Activated naive CD8-positive, alpha-beta T cell treated with anti-CD3 and anti-CD28 coated beads, Interleukin-2, amount 50 U/mL, for 16 hours (primary cell): ENCODE results near the gene NRN1L.
"Not testable (repeated sequence)": the region's sequence is repeated elsewhere in the genome, so short reads cannot be mapped to it uniquely, and the experiment has no call there.

Source experiments
- DNase-seq: peaks from one replicate; pipeline ENCODE4 v3.0.0-alpha.2; 2020; ENCODE audit warnings: low read depth, low spot score

The NRN1L gene

DNA sequence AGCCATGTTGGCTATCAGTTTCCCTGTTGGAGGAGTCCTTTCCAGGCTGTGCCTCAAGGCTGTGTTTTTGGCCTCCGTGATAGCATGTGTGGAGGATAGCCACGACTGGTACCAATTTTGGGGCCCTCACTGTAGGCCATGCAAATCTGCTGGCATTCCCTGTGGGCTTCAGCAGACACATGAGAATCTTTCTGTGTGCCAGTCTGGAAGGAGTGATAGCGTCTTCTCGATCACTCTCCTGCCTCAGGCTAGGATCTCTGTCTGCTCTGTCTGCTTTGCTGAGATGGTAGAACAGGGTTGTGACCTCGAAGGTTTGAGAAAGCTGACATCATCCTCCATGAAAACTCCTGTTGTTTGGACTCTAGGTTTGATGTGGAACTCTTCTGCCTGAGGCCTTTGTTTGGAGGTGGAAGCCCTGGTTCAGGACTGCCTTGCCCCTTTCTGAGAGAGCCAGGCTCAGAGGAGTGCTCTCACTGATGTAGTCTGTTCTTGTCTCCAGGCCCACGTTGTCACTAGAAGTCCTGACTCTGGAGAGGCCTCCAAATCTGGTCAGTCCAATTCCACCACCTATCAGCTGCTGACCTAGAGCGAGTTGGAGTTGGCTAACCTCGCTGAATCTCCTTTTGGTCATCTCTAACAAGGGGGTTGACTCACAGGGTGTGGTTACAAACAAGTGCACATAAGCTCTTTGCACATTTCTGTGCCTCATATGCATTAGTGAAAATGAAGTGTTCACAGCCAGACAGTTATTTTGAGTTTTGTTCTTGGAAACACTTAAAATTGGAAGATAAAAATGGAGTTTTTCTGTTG is 23.9 kb upstream of the NRN1L start:
- DNase-seq, result no peak

DNA sequence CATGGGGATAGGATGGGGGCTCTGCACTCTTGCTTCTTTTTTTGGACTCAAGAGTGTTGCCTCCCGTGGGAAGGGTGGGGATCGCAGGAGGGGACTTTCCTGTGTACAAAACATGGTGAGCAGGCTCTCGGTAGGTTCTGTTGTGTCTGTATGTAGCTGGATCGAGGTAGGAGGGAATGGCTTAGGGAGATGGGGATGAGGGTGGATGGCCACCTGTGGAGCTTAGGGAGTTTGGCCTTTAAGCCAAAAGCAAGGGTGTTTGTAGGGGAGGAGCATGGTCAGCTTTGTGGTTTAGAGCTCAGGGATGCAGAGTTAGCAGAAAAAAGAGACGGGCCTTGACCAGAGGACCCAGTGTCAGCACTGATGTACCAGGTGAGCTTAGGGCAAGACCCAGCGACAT is 22.8 kb upstream of the NRN1L start:
- no peak for DNase-seq

DNA sequence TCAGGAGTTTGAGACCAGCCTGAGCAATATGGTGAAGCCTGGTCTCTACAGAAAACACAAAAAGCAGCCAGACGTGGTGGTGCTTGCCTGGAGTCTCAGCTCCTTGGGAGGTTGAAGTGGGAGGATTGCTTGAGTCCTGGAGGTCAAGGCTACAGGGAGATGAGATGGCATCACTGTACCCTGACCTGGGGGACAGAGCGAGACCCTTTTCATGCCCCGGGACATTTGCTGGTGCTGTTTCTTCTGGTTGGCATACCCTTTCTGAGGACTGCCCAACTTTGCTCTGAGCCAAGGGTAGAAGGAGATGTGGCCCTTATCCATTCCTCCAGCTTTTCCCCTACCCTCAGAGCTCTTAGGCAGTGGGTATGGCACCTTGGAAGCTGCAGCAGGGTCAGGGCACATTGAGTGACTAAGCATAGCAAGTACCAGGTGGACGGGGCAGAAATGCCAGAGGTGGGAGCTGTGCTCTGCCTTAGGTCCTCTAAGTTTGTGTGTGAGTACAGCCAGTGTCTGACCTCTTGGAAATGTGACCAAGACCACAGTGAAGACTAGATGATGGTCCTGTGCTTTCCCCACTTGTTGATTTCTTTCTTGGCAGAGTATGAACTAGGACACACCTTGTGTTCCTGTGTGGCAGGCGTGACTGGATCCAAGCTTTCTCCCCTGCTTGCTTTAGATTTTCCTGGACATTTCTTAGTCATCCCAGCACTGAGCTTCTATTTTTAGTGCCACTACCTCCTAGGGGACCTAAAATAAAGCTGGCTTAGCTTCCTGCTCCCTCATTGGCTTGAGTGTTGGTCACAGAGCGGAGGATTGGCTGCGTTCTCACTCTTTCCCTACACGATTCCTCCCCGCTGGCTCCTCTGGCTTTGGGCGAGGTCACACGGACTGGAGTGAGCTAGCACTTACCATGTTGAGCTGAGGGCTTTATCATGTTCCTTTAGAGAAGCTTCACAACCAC is 21.8 kb upstream of the NRN1L start:
- DNase-seq, result no peak

DNA sequence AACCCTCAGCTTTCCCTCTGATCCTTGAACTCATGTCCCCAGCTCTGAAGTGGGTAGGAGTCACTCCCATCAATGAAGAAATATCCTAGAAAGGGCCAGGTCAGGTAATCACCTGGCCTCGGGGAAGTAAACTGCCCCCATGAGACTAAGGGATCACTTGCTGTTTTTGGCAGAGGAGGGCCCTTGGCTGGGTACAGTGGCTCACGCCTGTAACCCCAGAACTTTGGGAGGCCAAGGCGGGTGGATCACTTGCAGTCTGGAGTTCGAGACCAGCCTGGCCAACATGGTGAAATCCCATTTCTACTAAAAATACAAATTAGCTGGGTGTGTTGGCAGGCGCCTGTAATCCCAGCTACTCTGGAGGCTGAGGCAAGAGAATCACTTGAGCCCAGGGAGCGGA is 20.6 kb upstream of the NRN1L start:
- not testable (repeated sequence) for DNase-seq

DNA sequence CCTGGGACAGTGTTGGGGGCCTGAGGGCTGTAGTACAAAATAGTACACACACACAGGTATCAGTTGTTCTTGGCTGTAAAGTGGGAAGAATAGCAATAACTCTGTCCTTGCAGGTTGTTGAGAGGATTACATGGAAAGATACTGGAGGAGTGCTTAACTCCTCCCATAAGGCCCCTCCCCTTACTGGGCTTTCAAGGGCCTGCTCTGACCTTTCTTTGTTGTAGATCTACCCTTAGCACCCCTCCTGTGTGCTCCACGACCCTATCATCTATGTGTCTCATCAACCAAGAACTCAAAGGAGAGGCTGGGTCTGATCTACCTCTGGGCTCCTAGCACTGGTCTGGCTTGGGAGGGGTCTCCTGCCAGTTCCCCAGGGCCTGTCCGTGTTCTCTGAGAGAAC is 20.1 kb upstream of the NRN1L start:
- no peak for DNase-seq

DNA sequence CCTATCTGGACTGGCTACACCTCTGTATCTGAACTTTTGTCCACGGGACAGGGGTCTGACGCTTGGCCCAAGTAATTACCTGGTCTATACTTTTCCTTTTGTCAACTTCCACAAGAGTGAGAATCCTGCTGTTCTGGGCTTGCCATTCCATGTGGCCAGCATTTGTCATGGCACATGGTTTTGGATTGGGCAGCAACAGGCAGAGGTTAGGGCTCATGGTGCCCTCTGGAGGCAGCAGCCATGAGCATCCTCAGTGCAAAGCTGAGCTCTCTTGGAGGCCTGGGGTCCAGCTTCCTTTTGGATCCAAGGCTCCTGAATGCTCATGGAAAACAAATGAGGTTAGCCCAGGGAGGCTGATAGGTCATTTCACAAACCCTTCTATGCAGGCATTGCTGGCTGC is 19.4 kb upstream of the NRN1L start:
- no peak for DNase-seq

DNA sequence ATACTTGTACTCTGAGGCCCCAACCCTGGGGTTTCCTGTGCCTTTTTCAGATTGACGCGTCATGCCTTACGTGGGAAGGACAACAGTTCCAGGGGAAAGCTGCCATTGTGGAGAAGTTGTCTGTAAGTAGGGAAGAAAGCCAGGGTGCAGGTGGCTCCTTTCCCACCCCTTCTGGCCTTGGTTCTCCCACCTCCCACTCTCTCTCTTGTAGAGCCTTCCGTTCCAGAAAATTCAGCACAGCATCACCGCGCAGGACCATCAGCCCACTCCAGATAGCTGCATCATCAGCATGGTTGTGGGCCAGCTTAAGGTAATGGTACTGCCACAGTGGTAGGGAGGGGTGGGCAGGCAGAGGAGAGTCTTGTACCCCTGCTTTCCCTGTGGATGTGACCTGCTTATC is 16.4 kb upstream of the NRN1L start:
- DNase-seq, result no peak

DNA sequence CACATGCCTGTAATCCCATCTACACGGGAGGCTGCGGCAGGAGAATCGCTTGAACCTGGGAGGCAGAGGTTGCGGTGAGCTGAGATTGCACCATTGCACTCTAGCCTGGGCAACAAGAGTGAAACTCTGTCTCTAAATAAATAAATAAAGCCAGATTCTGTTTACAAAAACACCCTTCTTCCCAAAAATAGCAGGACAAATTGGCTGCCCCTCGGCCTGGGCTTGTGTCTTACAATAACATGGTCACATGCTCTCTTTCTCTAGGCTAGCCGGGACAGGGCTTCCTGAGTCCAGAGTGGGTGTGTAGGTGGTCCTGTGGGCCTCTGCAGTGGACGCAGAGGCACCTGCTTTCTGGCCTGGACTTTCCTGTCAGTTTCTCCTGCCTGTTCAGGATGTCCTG is 15.0 kb upstream of the NRN1L start:
- no peak for DNase-seq

DNA sequence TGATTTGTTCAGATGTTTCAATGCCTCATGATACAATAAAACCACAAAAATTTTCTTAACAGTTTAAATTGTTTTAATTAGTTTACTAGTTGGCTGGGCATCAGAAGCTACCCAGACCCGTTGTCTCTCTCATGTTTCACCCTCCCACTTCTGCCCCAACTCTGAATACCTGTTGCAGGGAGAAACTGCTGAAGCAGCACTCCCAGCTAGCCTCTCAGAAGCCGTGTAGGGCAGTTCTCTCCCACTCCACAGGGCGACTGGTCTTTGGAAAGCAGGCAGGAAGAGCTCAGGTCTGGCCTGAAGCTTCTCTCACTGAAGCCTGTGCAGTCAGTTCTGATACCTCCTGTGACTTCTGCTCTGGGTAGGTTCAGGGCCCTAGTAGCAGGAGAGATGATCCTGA is 13.4 kb upstream of the NRN1L start:
- DNase-seq, result no peak

DNA sequence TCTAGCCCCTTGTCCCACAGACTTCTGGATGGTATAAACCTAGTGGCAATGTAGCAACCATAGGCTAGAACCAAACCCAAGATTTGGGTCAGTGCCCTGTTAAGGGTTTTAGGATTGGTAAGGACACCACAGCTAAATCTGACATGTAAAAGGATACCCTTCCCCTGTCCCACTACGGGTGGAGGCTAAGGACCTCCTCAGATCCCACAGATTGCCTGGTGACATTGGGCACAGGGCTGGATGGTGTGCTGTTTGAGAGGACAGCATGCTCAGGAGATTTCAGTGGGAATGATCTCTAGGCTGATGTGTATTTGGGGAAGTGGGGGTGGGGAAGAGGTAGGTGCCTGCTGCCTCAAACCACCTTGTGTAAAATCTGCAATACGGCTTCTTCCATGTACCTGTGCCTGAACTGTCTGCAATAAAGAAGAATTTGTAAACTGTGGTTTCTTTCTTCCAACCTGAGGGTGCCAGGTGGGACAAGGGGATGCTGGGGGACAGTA is 12.5 kb upstream of the NRN1L start:
- DNase-seq, result no peak

DNA sequence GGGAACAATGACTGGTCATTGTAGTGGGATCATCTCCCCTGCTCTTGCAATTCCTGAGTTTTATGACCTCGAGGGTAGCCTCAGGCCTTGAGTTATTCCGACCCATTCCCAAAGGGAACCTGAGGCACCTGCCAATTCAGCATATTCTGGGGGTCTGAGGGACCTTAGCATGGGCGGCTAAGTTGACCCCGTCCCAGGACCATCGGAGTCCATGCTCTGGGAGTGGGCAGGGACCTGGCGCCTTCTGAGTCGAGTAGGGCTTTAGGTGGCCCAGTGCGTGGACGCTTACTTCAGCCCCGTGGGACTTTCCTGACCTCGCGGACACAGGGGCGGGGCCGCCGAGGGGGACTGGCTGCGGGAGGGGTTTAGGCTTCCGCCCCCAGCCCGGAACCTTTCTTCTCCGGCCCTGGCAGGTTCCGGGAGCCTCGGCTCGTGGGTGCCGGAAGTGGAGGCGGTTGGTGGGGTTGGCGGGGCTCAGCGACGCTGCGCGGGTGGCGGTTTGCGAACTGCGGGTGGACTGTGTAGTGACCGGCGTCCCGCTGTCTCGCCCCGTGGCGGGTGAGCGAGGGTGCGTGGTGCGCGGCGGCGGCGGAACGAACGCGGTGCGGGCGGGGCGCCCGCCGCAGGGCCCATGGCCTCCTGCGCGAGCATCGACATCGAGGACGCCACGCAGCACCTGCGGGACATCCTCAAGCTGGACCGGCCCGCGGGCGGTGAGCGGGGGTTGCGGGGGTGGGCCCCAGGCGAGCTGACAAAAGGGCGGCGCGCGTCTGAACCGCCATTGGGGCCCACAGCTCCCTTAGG is 11.9 kb upstream of the NRN1L start, which contains the start of gene EDC4:
Gene EDC4 (plus strand): TSS at position 422 of the 804 bp plus-strand sequence. CDS start 210 bp downstream, at position 632.
- DNase-seq, result peak; percentile 65

DNA sequence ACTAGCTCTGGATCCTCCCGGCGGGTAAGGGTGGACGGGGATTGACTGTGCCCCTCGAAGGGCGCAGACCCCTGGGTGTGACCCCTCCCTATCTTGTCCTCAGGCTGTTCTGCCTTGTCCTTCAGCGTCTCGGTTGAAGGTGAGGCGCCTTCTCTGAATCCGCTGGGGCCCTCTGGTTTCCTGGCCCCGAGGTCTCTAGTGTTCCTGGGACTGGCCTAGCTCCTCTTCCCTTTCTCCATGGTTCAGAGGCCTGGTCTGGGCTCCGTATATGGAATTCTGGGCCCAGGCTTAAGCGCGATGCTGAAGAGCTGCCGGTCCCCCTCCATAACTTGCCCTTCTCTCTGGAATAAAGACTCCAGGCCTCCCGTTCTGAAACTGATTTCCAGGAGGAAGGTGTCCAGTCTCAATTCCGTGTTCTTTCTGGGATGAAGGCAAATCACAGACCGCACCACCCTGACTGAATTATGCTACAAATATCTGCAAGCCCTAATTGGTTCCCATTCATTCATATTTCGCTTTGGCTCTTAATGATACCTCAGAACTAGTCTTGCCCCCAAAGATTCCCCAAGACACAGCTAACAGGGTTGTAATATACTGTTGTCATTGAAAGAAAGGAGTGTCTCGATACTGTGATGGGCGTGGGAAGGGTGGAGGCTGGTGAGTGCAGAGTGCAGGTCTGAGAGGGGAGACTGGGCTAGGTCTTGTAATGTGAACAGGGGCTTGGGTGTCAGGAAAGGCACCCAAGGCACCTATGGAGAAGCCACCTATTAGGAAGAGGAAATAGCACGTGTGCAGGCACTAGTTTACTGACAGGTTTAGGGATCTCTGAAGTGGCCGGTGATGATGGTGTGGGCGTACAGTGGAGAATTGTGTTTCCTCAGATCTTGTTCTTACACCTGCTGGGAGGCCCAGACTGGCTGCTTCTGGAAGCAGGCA is 11.0 kb upstream of the NRN1L start:
- no peak for DNase-seq

DNA sequence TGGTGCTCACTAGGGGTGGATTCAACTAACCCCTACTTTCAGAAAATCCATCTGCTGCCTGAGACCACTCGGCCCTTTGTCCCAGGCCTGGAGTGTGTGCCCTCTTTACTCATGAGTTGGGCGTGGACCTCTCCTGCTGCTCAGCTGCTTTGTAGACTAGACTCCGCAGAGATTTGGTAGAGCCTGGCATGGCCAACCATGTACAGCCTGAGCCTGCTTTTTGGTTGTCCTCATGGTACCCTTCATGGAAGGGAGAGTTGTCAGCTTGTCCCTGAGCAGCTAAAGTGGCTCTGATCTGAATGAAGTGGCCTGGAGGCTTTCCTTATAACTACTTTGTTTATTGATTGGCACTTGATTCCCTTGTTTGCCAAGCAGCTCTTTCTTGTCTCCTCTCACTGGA is 10.3 kb upstream of the NRN1L start:
- DNase-seq, result no peak

DNA sequence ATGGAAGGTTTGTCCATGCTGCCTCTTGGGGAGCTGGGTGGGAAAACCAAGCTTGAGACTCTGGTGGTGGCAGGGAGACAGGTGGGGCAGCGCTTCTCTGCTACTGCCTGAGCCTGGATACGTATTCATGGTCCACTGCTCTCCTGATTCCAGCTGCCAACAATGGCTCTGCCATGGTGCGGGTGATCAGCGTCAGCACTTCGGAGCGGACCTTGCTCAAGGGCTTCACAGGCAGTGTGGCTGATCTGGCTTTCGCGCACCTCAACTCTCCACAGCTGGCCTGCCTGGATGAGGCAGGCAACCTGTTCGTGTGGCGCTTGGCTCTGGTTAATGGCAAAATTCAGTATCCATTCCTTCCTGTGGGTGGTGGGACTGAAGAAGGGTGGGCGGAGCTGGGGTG is 7.6 kb upstream of the NRN1L start:
- no peak for DNase-seq

DNA sequence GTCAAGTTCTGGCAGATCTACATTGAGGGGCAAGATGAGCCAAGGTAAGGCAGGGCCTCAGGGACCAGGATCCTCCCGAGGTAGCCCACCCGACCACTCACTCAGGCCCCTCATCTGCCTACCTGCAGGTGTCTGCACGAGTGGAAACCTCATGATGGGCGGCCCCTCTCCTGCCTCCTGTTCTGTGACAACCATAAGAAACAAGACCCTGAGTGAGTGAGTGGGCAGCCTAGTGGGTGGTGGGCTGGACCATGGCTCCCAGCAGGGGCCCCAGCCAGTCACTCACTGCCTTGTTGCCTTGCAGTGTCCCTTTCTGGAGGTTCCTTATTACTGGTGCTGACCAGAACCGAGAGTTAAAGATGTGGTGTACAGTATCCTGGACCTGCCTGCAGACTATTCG is 6.5 kb upstream of the NRN1L start:
- no peak for DNase-seq

DNA sequence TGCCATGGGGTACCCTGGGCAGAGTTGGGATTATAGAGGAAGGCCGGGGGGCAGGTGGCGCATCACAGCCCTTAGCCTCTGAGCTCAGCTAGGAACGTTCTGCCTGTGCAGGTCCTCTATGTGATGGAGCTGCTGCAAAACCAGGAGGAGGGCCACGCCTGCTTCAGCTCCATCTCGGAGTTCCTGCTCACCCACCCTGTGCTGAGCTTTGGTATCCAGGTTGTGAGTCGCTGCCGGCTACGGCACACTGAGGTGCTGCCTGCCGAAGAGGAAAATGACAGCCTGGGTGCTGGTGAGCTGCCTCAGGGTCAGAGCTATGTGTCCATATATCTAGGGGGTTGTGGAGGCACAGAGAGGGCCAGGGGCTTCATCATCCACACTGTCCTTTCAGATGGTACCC is 5.8 kb upstream of the NRN1L start:
- no peak for DNase-seq

DNA sequence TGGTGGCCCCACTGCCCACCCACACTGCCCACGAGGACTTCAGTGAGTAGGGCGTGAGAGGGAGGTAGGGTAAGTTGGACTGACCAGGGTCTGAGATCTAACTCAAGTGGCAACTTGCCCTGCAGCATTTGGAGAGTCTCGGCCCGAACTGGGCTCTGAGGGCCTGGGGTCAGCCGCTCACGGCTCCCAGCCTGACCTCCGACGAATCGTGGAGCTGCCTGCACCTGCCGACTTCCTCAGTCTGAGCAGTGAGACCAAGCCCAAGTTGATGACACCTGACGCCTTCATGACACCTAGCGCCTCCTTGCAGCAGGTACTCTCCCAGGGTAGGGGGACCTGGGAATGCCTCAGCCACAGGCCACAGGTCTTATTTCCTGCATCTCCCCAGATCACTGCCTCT is 5.2 kb upstream of the NRN1L start:
- no peak for DNase-seq

DNA sequence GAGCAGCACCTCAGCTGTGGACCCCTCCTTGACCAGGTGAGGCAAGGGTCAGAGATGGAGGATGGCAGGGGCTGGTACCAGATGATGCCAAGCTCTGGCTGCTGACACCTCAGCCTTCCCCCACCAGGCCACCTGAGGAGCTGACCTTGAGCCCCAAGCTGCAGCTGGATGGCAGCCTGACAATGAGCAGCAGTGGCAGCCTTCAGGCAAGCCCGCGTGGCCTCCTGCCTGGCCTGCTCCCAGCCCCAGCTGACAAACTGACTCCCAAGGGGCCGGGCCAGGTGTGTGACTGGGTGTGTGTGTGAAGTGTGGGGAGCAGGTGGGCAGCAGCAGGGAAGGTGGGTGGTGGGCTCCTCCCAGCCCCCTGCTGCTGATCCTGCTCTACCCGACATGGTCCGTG is 4.7 kb upstream of the NRN1L start:
- no peak for DNase-seq

DNA sequence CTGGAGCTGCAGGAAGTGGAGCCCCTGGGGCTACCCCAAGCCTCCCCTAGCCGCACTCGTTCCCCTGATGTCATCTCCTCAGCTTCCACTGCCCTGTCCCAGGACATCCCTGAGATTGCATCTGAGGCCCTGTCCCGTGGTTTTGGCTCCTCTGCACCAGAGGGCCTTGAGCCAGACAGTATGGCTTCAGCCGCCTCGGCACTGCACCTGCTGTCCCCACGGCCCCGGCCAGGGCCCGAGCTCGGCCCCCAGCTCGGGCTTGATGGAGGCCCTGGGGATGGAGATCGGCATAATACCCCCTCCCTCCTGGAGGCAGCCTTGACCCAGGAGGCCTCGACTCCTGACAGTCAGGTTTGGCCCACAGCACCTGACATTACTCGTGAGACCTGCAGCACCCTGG is 4.1 kb upstream of the NRN1L start:
- DNase-seq, result no peak

DNA sequence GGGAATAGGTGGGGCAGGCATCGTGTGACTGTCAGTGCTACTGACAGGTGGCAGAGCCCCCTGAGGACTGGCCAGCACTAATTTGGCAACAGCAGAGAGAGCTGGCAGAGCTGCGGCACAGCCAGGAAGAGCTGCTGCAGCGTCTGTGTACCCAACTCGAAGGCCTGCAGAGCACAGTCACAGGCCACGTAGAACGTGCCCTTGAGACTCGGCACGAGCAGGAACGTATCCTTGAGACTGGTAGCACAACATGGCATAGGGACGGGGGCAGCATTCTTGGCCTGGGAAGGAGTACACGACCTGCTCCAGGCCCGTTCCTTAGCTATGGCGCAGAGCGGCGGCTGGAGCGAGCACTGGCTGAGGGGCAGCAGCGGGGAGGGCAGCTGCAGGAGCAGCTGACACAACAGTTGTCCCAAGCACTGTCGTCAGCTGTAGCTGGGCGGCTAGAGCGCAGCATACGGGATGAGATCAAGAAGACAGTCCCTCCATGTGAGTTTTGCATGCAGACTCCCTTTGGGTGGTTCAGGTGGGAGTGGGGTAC is 3.0 kb upstream of the NRN1L start:
- DNase-seq, result no peak
